Heart right ventricle (tissue), 16 donors: ENCODE data around the gene CYSTM1. TPM values are rescaled to one million over a fixed set of nuclear protein-coding genes. Genes with fewer than 3 reads are reported as not detected.

Experiments
- ATAC-seq, 8 donors: fragments of 200-7000 bp; cut with Tn5 transposase; one replicate each; pipeline ENCODE4 v1.9.1; 2020; ENCODE audit warnings: mild to moderate bottlenecking in 8 of 8, moderate library complexity in 8 of 8, moderate number of reproducible peaks in 1 of 8
- DNase-seq, 2 donors: peaks; one replicate each; pipeline ENCODE4 v3.0.0-alpha.2; 2020
- H3K27ac ChIP-seq, 10 donors: fragments of 200-600 bp; sonication (generic) in 2 of 10; one replicate each; pipeline versions ENCODE4 v1.5.0 to v1.8.0; 2020 to 2022; ENCODE audit warnings: mild to moderate bottlenecking in 3 of 10
- H3K27me3 ChIP-seq, 7 donors: fragments of 200-600 bp; one replicate each; pipeline ENCODE4 v1.8.0; 2021 to 2022; ENCODE audit warnings: mild to moderate bottlenecking in 2 of 7
- H3K36me3 ChIP-seq, 9 donors: fragments of 200-600 bp; sonication (generic) in 1 of 9; one replicate each; pipeline versions ENCODE4 v1.5.0 to v1.8.0; 2020 to 2022; ENCODE audit warnings: mild to moderate bottlenecking in 2 of 9
- H3K4me1 ChIP-seq, 9 donors: fragments of 200-600 bp; sonication (generic) in 1 of 9; one replicate each; pipeline versions ENCODE4 v1.5.0 to v1.8.0; 2020 to 2022; ENCODE audit warnings: mild to moderate bottlenecking in 4 of 9
- H3K4me3 ChIP-seq, 10 donors: fragments of 200-600 bp; sonication (generic) in 2 of 10; one replicate each; pipeline versions ENCODE4 v1.5.0 to v1.8.0; 2020 to 2022; ENCODE audit warnings: mild to moderate bottlenecking in 7 of 10, moderate library complexity in 2 of 10
- H3K9me3 ChIP-seq, 11 donors: fragments of 200-600 bp in 10 of 11; sonication (generic) in 2 of 11; one replicate each; pipeline versions ENCODE4 v1.5.0 to v1.8.0; 2013 to 2022; ENCODE audit warnings: mild to moderate bottlenecking in 2 of 11, control low read depth in 1 of 11, moderate library complexity in 1 of 11
- WGBS, 2 donors: extraction: QIAGEN DNeasy Blood & Tissue Kit; methylation state at CpG; one replicate each; pipeline ENCODE4 v1.1.7; 2013; ENCODE audit warnings: inconsistent platforms in 1 of 2; 5-methylcytosine and 5-hydroxymethylcytosine counted together
- intact Hi-C, 10 donors: fragments of 100-400 bp; cut with DNase I; formaldehyde crosslinking; loops; one replicate each; pipeline versions ENCODE4 v1.11.1 to v1.14.2; 2022
- polyA plus RNA-seq, 2 donors: library from polyadenylated mRNA; stranded (reverse); fragments of 200-250 nt; gene quantifications; one replicate each; pipeline ENCODE4 v1.2.3, GENCODE V29; 2013
- total RNA-seq, 10 donors: library from RNA; stranded (reverse); fragmentation: NEBNext Ultra II Directional in 3 of 10; extraction: Animal tissue kit (Norgen Biotek cat#: 25700) in 3 of 10; gene quantifications; one replicate each; pipeline versions ENCODE4 v1.2.1 to v1.2.4, GENCODE V29; 2021 to 2023
- TF ChIP-seq, protein P1 (sequence below), 9 donors: fragments of 200-600 bp; sonication (generic) in 2 of 9; IDR thresholded peaks; one replicate each; pipeline versions ENCODE4 v1.5.0 to v1.8.0; 2021 to 2022; ENCODE audit warnings: antibody characterized with exemption in 9 of 9, mild to moderate bottlenecking in 5 of 9, moderate library complexity in 1 of 9
- donor health status: Arrhythmogenic right ventricular cardiomyopathy.
- donor health status: ischemic (EF 13 %, LVEDD 7.1; RV severe dilation, severe dysfunction).
- donor health status: healthy with polysubstance abuse.
- donor health status: DM: no; HTN: yes; CAD: no.
- donor health status: DM: no; HTN: no; CAD: no.
- donor health status: ischemic (EF 25% LVEDD 6.9; RV normal size, moderate dysfunction).
- donor health status: ischemic (EF 25% LVEDD 5.7; RV mildly dilated, moderate dysfunction).
- donor health status: healthy.
- donor health status: DM: yes; HTN: yes; CAD: no.
- donor health status: Ischemic cardiomyopathy.
- donor health status: ischemic (EF 35%, LVEDD 5.7; RV mildly dilated, moderate dysfunction).
- donor health status: nonischemic (EF 11% LVEDD 7.7; RV severe dilation, severe dysfunction).
- donor health status: DM: yes; HTN: yes; CAD: no.
- donor health status: PGD.
- donor health status: ischemic (EF 29% LVEDD 5.4; RV normal size, mild dysfunction).
- donor health status: nonischemic (EF 23%, LVEDD 6.1; RV moderate dilation, normal function).

The CYSTM1 gene
- total and polyA plus RNA-seq, 12 donors, result 45.0 to 217 (median 95.3) TPM

DNA sequence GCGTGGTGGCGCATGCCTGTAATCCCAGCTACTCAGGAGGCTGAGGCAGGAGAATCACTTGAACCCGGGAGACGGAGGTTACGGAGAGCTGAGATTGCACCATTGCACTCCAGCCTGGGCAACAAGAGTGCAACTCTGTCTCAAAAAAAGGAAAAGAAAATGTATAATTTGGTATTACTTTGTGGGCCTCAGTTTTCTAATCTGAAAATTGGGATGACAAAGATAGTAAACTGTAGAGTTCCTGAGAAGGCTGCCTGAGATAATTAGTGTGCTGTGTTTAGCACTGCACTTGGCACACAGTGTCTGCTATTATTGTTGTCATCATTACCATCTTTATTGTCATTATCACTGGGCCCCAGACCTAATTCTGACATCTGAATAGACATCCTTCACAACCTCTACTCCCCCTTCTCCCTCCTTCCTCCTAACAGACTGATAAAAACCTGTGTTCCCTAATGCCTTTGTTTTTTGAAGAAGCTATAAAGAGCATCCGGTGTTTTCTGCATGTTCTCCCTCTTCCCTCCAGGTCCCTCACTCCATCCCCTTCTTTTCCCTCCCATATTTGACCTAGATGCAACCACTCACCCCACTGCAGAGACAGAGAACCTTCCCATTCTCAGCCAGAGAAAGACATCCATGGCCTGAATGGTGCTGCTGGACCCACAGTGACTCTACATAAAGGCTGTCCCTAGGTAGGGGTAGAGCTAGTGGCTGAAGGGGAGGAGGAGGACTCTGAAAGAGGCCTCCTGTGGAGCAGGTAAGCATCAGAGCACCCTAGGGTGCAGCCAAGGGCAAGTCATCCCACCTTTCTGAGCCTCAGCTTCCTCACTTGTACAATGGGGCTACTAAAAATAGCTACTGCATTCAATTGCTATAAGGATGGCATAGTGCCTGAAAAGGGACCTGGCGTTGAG, 15.7 kb upstream of the CYSTM1 start:
- WGBS, 2 donors, result 77 to 81% methylated on average over 7 of the region's 7 CpGs
- DNase-seq (no peak), ATAC-seq (no peak)
- H3K4me1 ChIP-seq, result peaks cover 0 to 22% (median 13%) of the 10 kb centered on the region in 9 donors
- no peaks in the 10 kb centered on the region for H3K27me3 ChIP-seq
- TF ChIP-seq, protein P1, sequence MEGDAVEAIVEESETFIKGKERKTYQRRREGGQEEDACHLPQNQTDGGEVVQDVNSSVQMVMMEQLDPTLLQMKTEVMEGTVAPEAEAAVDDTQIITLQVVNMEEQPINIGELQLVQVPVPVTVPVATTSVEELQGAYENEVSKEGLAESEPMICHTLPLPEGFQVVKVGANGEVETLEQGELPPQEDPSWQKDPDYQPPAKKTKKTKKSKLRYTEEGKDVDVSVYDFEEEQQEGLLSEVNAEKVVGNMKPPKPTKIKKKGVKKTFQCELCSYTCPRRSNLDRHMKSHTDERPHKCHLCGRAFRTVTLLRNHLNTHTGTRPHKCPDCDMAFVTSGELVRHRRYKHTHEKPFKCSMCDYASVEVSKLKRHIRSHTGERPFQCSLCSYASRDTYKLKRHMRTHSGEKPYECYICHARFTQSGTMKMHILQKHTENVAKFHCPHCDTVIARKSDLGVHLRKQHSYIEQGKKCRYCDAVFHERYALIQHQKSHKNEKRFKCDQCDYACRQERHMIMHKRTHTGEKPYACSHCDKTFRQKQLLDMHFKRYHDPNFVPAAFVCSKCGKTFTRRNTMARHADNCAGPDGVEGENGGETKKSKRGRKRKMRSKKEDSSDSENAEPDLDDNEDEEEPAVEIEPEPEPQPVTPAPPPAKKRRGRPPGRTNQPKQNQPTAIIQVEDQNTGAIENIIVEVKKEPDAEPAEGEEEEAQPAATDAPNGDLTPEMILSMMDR (IDR thresholded peaks at IDR 0.05), result no peak
- no peak overlapping the region for H3K4me3 ChIP-seq
- intact Hi-C loops, result loop anchor here in 6 of 10 donors (5.0 to 10.0 kb wide), 6 partner anchors 184 to 374 kb away; no protein-coding TSS in a partner anchor
- no peak overlapping the region for H3K27ac ChIP-seq
- H3K36me3 ChIP-seq, result no peaks in the 10 kb centered on the region
- H3K9me3 ChIP-seq, result no peaks in the 10 kb centered on the region

- WGBS, 2 donors, result 90 to 93% methylated on average over 5 of the region's 5 CpGs
- DNase-seq (no peak), ATAC-seq (no peak)
- H3K4me3 ChIP-seq, result no peak overlapping the region
- no peak overlapping the region for H3K27ac ChIP-seq
- no peaks in the 10 kb centered on the region for H3K36me3 ChIP-seq
- H3K27me3 ChIP-seq, result no peaks in the 10 kb centered on the region
- H3K9me3 ChIP-seq, result no peaks in the 10 kb centered on the region
- peaks cover 0 to 20% (median 7%) of the 10 kb centered on the region in 9 donors for H3K4me1 ChIP-seq
- TF ChIP-seq, protein P1 (IDR thresholded peaks at IDR 0.05), result no peak
- intact Hi-C loops, result no loop called here
Measured at GRCh38 chr5:140162275-140162674, 12.7 kb upstream of the CYSTM1 start.

DNA sequence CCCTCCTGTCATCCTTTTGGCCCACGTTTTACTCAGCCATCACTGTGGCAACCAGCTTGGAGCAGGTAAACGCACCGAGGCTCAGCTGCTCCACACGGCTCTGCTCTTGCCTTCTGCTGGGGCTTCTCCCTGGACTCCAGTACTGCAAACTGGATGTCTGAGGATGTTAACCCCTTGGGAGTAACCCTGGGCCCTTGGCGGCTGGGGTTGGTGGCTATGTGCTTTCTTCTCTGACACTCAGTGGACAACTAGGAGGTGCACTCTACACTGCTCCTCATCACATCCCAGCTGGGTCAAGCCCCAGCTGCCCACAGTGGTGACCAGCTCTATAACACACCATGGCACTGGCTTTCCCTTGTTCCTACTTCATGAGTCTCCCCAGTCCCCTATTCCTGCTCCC, 12.2 kb upstream of the CYSTM1 start:
- Histone ChIP-seq H3K27ac (no peak overlapping the region), H3K27me3 (no peaks in the 10 kb centered on the region), H3K4me3 (no peak overlapping the region), H3K36me3 (no peaks in the 10 kb centered on the region), H3K4me1 (peaks cover 0 to 16% (median 7%) of the 10 kb centered on the region in 9 donors), H3K9me3 (no peaks in the 10 kb centered on the region)
- intact Hi-C loops, result no loop called here
- no peak for ATAC-seq
- WGBS, 2 donors, result 81% methylated on average over 5 of the region's 5 CpGs
- no peak for DNase-seq
- TF ChIP-seq, protein P1 (IDR thresholded peaks at IDR 0.05), result no peak

- no peak overlapping the region for H3K4me3 ChIP-seq
- H3K9me3 ChIP-seq, result no peaks in the 10 kb centered on the region
- intact Hi-C loops, result loop anchor here in 2 of 10 donors (5.0 kb wide), 1 partner anchor 187 kb away; no protein-coding TSS in a partner anchor
- H3K4me1 ChIP-seq, result peaks cover 0 to 16% (median 10%) of the 10 kb centered on the region in 9 donors
- 65 to 73% methylated on average over 5 of the region's 5 CpGs for WGBS, 2 donors
- H3K27me3 ChIP-seq, result no peaks in the 10 kb centered on the region
- DNase-seq (no peak), ATAC-seq (peak; percentile 23 to 72 (median 48))
- no peak overlapping the region for H3K27ac ChIP-seq
- H3K36me3 ChIP-seq, result no peaks in the 10 kb centered on the region
- TF ChIP-seq, protein P1 (IDR thresholded peaks at IDR 0.05), result no peak
Measured at GRCh38 chr5:140165101-140165922, 9.7 kb upstream of the CYSTM1 start.
